GM18951 (cell line): ENCODE data around the gene GRB7.

Experiments
- POLR2A ChIP-seq: IDR thresholded peaks from 4 replicates; pipeline ENCODE4 v1.6.1; 2011; ENCODE audit warnings: mild to moderate bottlenecking; ENCODE audit not compliant: insufficient read length, insufficient read depth; ENCODE audit errors: extremely low read depth
- in situ Hi-C: fragments of 300-500 bp; cut with MboI; formaldehyde crosslinking; loops from one replicate; pipeline ENCODE4 v1.12.0; 2022; ENCODE audit warnings: low sequenced_read_pairs, mixed read lengths, inconsistent platforms; ENCODE audit not compliant: unreplicated experiment

GRB7 gene

DNA sequence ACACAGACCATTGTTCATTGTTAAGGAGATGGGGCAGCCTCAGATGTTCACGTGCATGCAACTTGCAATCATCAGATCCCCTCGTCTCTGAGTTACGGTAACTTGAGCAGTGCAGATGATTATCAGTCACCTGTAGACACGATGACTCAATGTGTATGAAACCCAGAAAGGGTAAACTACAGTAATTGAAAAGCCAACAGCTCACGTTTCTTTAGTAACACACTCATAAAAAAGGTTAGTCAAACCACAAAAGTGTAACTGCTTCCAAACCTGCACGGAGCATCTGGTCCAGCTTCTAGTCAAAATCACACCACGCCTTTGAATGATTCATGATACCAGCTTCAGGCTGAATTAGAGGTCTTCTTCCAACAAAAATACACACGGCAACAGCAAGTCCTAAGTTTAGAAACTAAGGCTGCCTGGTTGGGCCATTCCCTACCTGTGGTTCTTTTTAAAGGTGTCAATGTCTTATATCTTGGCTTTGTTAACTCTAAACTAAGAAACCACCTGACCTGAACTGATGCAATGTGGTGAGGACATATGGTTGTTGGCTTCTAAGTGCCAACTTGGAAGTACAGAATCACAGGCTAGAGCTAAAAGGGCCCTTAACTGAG, 32.3 kb downstream of the GRB7 start:
- TF ChIP-seq POLR2A: peak; percentile 5

DNA sequence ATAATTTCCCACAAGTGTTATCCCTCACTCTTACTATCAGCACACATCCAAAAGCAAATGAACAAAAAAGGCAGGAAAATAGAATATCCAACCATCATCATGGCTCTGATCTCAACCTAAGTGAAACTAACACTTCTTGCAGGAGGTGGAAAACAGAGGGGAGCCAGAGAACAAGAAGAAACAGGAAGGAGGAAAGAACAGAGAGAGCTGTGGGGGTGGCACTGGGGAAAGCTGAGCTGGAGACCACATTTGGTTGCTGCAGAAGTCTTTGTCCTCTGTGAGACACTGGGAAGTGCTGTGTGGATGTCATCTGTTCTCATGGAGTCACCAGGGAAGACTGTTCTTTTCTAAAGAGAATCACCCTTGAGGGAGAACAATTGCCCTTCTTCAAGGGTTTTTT, 34.7 kb downstream of the GRB7 start:
- in situ Hi-C loops: no loop called here
- TF ChIP-seq POLR2A: no peak

More for the DNA sequence above, 32.3 kb downstream of the GRB7 start:
- in situ Hi-C loops: loop anchor here (5.0 kb wide), 1 partner anchor 92 kb away; the partner anchor contains the start of gene IKZF3

DNA sequence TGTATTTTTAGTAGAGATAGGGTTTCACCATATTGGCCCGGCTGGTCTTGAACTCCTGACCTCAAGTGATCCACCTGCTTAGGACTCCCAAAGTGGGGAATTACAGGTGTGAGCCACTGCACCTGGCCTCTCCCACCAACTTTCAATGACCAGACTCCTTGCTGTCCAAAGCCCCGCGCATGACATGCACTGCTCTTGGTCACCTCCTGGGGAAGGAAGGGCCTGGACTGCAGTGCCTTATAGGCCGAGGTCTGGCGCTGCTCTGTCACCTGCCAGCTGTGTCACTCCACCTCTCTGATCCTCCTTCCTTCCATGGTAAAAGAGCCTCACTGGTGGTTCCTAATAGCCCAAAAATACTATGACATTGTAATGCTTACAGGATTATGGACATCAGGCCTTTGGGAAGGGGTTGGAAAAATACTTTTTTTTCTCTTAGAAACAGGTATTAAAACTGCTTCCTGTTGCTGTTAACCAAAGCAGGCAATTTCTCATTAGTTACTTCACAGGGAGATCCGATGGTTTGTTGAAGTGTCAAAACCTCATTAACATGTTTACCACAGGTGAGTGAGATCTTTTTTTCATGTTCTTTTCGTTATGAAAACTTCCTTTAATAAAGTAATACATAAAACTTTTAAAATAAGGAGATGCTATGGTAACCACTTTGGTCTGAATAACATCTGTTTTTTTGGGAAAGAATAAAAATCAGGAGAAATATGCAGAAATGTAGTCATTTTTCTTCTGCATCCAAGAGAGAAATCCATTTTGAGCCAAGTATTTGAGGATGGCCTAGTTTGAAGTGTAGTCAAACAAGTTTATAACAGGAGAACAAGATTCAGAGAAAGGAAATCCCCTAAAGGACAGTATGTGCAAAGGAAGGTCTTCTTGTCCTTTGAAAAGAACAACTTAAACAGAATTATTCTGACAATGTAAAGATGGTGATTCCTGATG, 35.5 kb downstream of the GRB7 start:
- in situ Hi-C loops: no loop called here
- no peak for TF ChIP-seq POLR2A

DNA sequence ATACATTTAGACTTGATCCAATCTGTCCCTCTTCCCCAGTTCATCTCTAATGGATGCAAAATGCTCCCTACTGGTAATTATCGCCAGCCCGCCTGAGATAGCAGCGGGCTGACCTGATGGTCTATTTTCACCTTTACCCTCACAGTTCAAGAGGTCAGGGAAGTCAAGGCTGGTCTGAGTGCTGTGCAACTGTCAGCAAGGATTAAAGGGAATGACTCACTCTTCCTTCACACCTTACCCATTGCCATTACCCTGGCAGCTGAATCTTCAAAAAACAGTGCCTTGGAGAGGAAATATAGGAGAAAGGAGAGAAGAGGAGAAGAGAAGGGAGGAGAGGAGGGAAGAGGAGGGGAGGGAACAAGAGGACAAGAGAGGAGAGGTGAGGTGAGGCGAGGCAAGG, 36.3 kb downstream of the GRB7 start:
- in situ Hi-C loops: no loop called here
- TF ChIP-seq POLR2A: no peak

DNA sequence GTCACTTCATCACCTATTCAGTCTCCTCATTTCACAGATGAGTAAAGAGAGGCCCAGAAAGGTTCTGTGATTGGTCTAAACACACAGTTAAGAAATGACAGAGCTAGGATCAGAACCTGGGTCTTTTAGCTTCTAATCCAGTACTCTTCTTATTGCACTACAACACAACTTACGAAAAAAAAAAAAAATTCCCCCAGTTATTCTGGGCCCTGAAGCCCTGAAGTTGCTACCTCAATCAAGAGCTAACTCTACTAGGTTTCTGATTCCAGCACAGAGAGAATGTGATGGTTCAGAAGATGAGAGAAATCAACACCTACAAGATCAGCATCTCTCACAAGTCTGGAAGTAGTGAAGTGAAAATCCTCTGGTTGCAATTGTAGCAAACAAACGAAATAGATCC, 37.3 kb downstream of the GRB7 start:
- TF ChIP-seq POLR2A: no peak
- in situ Hi-C loops: no loop called here

DNA sequence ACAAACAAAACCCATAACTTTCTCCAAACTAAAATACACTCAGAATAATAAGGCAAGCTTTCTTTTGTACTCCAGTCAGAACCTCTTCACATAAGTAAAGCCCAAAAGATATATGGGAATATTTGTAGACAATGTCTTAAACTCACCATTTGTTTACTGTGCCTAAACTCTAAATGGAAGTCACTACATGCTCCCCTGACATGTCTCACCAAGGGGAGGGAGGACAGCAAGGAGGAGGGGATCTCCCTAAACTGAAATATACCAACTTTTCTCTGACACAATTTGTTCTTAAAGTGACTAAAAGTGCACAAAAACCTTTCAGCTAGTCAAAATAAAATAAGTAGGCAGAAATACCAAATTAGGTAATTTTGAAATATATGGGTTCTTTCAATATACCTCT, 38.5 kb downstream of the GRB7 start:
- in situ Hi-C loops: no loop called here

DNA sequence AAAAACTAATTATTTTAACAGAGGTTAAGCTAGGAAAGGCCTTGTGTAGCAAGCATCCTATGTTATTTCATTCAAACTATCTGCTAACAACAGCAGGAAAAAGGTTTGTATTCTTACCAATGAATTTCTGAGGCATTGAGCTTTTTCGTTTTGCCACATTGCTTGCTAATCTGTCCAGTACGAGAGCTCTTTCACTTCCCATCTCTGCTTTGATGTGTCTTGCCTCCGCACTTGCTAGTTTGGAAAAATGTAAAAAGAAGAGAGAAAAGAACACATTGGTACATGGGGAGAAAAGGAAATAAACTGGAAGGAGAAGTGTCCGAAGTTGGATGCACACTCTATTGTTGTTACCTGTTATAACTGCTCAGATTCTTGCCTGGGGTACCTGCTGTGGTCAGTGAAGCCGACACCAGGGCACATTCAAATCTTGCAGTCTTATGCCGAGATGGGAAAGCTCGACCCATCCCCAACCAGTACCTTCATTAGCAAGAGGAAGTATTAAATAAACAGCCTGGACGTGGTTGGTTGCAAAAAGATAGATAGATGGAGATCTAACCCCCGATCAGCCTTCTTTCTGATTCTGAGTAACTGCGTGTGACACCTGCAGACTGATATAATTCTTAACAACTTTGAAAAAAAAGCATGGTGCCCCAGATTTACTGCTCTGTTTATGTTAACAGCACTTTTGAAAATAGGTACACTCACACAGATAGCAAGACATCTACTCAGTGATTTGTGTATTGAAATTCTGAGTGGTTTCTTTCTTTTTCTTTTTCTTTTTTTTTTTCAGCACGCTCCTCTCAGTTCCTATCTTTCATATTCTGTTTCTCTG, 40.0 kb downstream of the GRB7 start:
- in situ Hi-C loops: no loop called here
- peak; percentile 47 for TF ChIP-seq POLR2A

More for the DNA sequence above, 38.5 kb downstream of the GRB7 start:
- no peak for TF ChIP-seq POLR2A

DNA sequence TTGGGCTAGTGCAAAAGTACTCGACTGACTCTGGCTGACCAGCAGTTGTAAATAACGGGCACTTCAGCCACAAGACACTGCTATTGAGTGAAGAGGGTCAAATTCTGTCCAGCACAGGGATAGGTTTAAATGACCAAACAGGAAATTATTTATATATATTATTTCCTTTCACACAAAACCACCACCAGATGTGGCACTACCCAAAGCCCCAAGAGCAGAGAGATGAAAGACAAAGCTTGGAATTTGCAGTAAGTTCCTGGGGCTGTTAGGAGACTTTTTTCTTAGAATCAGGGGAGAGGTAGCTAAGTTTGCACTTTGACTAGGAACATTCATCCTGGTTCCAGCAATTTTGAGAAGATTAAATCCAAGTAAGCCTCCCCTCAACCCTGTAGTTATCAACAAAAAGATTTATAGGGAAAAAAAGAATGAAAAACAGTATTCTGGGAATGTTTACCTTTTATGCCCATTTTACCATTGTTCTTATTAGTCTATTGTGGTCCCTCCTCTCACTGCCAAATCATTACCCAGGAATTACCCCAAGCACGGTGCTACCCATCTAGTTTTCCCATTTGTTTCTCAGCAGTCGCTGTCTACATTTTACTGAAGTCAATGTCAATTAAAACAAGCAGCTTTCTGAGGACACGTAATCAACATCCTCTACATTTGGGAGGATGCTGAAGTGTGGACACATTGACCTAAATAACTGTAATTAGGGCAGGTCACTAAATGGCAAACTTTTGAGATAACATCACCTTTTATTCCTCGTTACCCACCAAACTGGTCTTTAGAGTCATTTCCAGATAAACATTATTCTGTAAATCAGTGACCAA, 43.5 kb downstream of the GRB7 start:
- in situ Hi-C loops: no loop called here

DNA sequence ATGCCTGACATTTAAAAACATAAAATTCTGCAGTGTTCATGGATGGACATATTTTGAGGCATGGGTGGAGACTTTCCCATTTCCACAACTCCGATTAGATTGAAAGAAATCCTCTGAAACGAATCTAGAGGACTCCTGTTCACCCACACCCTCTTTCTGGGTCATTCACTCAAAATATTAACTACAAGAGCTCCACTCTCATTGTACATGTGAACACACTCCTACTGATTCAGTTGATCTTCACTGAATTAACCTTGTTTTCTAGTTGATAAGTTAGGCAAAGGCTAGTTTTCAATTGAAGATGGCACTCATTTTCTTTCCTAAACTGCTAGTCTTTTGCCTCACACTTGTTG, 44.1 kb downstream of the GRB7 start:
- no peak for TF ChIP-seq POLR2A
- in situ Hi-C loops: no loop called here

More for the DNA sequence above, 43.5 kb downstream of the GRB7 start:
- TF ChIP-seq POLR2A: no peak

DNA sequence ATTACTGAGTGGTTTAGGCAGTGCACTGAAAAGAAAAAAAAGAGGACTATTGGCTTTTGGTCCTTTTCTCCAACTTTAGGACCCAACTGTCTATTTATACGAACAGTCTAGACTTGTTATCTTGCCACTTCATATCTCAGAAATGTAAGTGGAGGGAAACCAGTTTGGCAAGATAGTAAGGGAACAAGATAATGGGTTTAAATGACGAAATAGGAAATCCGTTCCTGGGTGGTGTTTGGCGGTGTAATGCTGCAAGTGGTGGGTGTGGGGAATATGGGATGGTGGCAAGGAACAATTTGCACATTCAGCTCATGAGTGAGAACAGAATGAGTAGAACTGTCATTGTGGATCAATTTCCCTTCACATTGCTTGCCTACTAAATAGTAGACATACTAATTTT, 44.7 kb downstream of the GRB7 start:
- in situ Hi-C loops: no loop called here
- TF ChIP-seq POLR2A: no peak

DNA sequence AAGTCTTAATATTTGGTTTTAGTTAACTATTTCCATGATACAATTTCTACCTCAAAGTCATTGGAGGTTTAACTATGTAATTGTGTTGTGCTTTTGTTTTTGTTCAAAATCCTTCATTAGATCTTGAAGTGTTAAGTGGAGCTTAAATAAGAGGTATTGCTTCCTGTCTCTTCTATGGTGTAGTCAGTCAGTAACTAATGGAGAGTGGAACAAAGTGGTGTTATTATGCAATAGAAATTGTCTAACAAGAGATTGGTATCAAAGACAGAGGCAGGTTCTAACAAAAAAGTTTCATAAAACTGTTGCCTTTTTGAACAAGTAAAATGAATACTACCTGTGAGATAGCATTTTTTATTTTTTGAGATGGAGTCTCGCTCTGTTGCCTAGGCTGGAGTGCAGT, 45.2 kb downstream of the GRB7 start:
- TF ChIP-seq POLR2A: no peak
- in situ Hi-C loops: no loop called here

DNA sequence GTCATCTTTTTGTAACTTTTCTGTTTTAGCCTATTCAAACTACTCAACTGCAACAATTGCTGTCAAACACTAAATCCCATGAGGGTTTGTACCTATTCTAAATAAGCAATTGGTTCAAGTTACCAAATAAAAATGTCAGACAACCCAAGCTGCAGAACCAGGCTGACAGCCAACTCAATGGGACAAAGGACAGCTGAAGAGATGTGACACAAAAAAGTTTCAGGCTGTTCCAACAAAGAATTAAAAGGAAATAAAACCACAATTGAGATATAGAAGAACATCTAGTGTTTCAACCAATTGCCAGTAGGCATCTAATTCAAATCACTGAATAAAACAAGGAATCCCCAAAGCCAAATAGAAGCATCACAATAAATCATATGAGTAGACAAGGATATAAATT, 49.3 kb downstream of the GRB7 start:
- in situ Hi-C loops: no loop called here
- TF ChIP-seq POLR2A: no peak

DNA sequence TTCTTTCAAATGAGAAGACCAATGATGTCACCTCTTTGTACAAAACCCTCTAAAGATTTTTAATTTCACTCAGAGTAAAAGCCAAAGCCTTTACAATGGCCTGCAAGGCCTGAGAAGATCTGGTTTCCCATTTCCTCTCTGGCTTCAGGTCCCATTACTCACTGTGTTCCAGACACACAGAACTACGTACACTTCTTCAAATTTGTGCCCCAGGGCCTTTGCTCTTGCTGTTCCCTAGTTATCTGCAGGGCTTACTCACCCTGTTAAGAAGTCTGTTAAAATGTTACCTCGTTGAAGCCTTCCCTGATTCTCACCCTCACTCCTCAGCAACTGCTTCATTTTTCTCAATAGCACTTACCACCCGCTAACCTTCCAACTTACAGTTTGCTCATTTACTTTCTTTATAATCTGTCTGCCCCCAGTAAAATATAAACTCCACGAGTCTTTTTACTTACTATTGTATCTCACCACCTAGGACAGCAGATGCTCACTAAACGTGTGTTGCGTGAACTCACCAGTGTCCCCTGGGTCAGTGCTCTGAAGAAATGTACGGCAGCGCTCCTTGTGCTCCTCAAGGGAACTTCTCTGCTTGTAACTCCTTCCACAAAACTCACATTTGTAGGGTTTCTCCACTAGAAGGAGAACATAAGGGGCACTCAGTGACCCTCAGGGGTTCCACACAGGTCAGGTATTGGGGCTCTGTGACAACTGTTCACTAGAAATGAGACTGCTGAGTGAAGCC, 50.2 kb downstream of the GRB7 start:
- in situ Hi-C loops: no loop called here

More for the DNA sequence above, 50.2 kb downstream of the GRB7 start:
- no peak for TF ChIP-seq POLR2A
